Stomach (tissue), 9 donors: ENCODE results near the gene IRAK4. TPM values are rescaled to one million over a fixed set of nuclear protein-coding genes. Genes with fewer than 3 reads are reported as not detected.
A peak's percentile ranks its signal among the peaks of the same experiment; 100 is the strongest.

Experiments
- DNase-seq, 2 donors: peaks; one replicate each; pipeline versions ENCODE4 v3.0.0 to v3.0.0-alpha.2; 2013 to 2019
- H3K27ac ChIP-seq, 5 donors: fragments of 200-600 bp in 4 of 5; sonication (generic) in 4 of 5; one replicate each; pipeline ENCODE4 v1.5.1; 2013 to 2019; ENCODE audit warnings: mild to moderate bottlenecking in 1 of 5, moderate library complexity in 1 of 5
- H3K27me3 ChIP-seq, 3 donors: fragments of 200-600 bp; sonication (generic); one replicate each; pipeline ENCODE4 v1.5.1; 2017 to 2019; ENCODE audit warnings: mixed run types in 1 of 3
- H3K36me3 ChIP-seq, 4 donors: fragments of 200-600 bp; sonication (generic); 1 replicate in 3 of 4; 2 replicates in 1 of 4; pipeline ENCODE4 v1.5.1; 2016 to 2019
- H3K4me1 ChIP-seq, 4 donors: fragments of 200-600 bp; sonication (generic); one replicate each; pipeline ENCODE4 v1.5.1; 2016 to 2019
- H3K4me3 ChIP-seq, 4 donors: fragments of 200-600 bp; sonication (generic) in 3 of 4; one replicate each; pipeline ENCODE4 v1.5.1; 2016 to 2019; ENCODE audit warnings: mild to moderate bottlenecking in 1 of 4
- H3K9me3 ChIP-seq, 4 donors: fragments of 200-600 bp; sonication (generic); one replicate each; pipeline ENCODE4 v1.5.1; 2016 to 2019
- EP300 ChIP-seq: sonication (generic); formaldehyde crosslinking; IDR thresholded peaks from one replicate; pipeline ENCODE4 v1.6.1; 2017; ENCODE audit warnings: antibody characterized with exemption
- POLR2A ChIP-seq, 4 donors: fragments of 450-650 bp; IDR thresholded peaks; one replicate each; pipeline ENCODE4 v1.6.1; 2016; ENCODE audit warnings: antibody characterized with exemption in 4 of 4, control low read depth in 2 of 4, mild to moderate bottlenecking in 1 of 4, moderate library complexity in 1 of 4
- POLR2AphosphoS5 ChIP-seq, 3 donors: sonication (generic); formaldehyde crosslinking; IDR thresholded peaks; one replicate each; pipeline ENCODE4 v1.6.1; 2016; ENCODE audit warnings: antibody characterized with exemption in 3 of 3
- WGBS, 5 donors: extraction: QIAGEN DNeasy Blood & Tissue Kit in 3 of 5; methylation state at CpG; one replicate each; pipeline versions ENCODE4 v1.1.5 to v1.1.7; 2013 to 2018; 5-methylcytosine and 5-hydroxymethylcytosine counted together
- intact Hi-C: fragments of 100-400 bp; cut with DNase I; formaldehyde crosslinking; loops from one replicate; pipeline ENCODE4 v1.15.1; 2023; ENCODE audit warnings: low total_unique reads
- polyA plus RNA-seq, 3 donors: library from polyadenylated mRNA; stranded (reverse); fragments of 200-250 nt; gene quantifications; one replicate each; pipeline ENCODE4 v1.2.3, GENCODE V29; 2013
- total RNA-seq, 5 donors: library from RNA; depleted of rRNA; stranded (reverse); fragments of >200 nt; gene quantifications; one replicate each; pipeline versions ENCODE4 v1.1.0 to v1.2.3, GENCODE V29; 2014 to 2016
- TF ChIP-seq, protein P1 (sequence below), 7 experiments: fragments of 450-650 bp in 4 of 7; fragments of 200-600 bp in 3 of 7; sonication (generic) in 3 of 7; IDR thresholded peaks; one replicate each; pipeline ENCODE4 v1.5.1; 2016 to 2019; ENCODE audit warnings: antibody characterized with exemption in 7 of 7, control low read depth in 2 of 7, mild to moderate bottlenecking in 1 of 7
- donor health status: healthy with polysubstance abuse.
- donor health status: Bipolar disorder and iron deficiency.
- donor health status: healthy.

Gene IRAK4
- total and polyA plus RNA-seq, 8 donors: 8.0 to 155 (median 14.7) TPM

- no peaks in the 10 kb centered on the region for H3K27me3 ChIP-seq
- TF ChIP-seq, protein P1, sequence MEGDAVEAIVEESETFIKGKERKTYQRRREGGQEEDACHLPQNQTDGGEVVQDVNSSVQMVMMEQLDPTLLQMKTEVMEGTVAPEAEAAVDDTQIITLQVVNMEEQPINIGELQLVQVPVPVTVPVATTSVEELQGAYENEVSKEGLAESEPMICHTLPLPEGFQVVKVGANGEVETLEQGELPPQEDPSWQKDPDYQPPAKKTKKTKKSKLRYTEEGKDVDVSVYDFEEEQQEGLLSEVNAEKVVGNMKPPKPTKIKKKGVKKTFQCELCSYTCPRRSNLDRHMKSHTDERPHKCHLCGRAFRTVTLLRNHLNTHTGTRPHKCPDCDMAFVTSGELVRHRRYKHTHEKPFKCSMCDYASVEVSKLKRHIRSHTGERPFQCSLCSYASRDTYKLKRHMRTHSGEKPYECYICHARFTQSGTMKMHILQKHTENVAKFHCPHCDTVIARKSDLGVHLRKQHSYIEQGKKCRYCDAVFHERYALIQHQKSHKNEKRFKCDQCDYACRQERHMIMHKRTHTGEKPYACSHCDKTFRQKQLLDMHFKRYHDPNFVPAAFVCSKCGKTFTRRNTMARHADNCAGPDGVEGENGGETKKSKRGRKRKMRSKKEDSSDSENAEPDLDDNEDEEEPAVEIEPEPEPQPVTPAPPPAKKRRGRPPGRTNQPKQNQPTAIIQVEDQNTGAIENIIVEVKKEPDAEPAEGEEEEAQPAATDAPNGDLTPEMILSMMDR (IDR thresholded peaks at IDR 0.05): peak in 3 of 7 experiments; percentile 17 to 36 (median 31)
- TF ChIP-seq POLR2AphosphoS5 (IDR thresholded peaks at IDR 0.05) (peak in 2 of 3 donors; percentile 70 to 79), EP300 (no peak)
- H3K36me3 ChIP-seq: peaks cover 4 to 16% (median 15%) of the 10 kb centered on the region in 4 donors
- peaks cover 0 to 43% (median 27%) of the 10 kb centered on the region in 4 donors for H3K4me1 ChIP-seq
- H3K4me3 ChIP-seq: peak within 1 kb of the TSS; percentile 88 to 98 (median 96)
- peak within 1 kb of the TSS; percentile 93 to 98 (median 98) for H3K27ac ChIP-seq
- DNase-seq: peak; percentile 89 to 97
- no peaks in the 10 kb centered on the region for H3K9me3 ChIP-seq
- intact Hi-C loops: no loop called here
- 0 to 1% (median 1%) methylated on average over 16 to 89 of the region's 89 CpGs for WGBS, 5 donors
These were observed 47.3 kb downstream of the IRAK4 start, which contains the start of gene TWF1 for GRCh38 chr12:43805860-43806736. TWF1 (minus strand) TSS chr12:43806317; CDS start chr12:43806245, 72 bp downstream.

- no peaks in the 10 kb centered on the region for H3K27me3 ChIP-seq
- intact Hi-C loops: no loop called here
- peaks cover 0 to 41% (median 26%) of the 10 kb centered on the region in 4 donors for H3K4me1 ChIP-seq
- peaks cover 1 to 10% (median 8%) of the 10 kb centered on the region in 4 donors for H3K36me3 ChIP-seq
- peak overlapping the region in 4 of 5 donors; percentile 95 to 98 (median 98) for H3K27ac ChIP-seq
- H3K4me3 ChIP-seq: peak overlapping the region; percentile 88 to 98 (median 96)
- DNase-seq: peak in 1 of 2 donors; percentile 20
- 2 to 6% (median 3%) methylated on average over 3 of the region's 3 CpGs for WGBS, 5 donors
- TF ChIP-seq POLR2A (IDR thresholded peaks at IDR 0.05) (no peak), EP300 (no peak), POLR2AphosphoS5 (IDR thresholded peaks at IDR 0.05) (no peak)
- TF ChIP-seq, protein P1 (IDR thresholded peaks at IDR 0.05): no peak
- no peaks in the 10 kb centered on the region for H3K9me3 ChIP-seq
These were observed 48.0 kb downstream of the IRAK4 start for GRCh38 chr12:43806737-43807072.

DNA sequence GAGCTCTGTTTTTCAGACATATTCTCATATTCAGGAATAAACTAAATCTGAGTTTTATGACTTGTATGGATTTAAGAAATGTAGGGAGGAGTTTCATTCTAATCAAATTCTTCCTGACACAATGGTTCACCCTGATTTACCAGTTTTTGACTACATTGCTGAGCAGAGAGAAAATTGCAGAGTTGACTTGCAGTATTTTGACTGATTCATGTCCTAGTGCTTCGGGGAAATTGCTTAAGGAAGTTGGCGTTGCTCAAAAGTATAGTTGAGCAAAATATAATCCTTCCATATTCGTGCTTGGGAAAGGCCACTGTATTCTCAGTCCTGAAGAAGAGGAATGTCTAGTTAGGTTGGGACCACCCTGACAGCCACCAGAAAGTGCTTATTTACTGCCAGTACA, 48.6 kb downstream of the IRAK4 start:
- Histone ChIP-seq H3K36me3 (peaks cover 0 to 4% (median 2%) of the 10 kb centered on the region in 4 donors), H3K9me3 (no peaks in the 10 kb centered on the region), H3K27me3 (no peaks in the 10 kb centered on the region), H3K27ac (peak overlapping the region in 2 of 5 donors; percentile 98), H3K4me3 (no peak overlapping the region), H3K4me1 (peaks cover 0 to 39% (median 25%) of the 10 kb centered on the region in 4 donors)
- DNase-seq: peak in 1 of 2 donors; percentile 12
- TF ChIP-seq, protein P1 (IDR thresholded peaks at IDR 0.05): no peak
- TF ChIP-seq POLR2AphosphoS5 (IDR thresholded peaks at IDR 0.05) (no peak), EP300 (no peak), POLR2A (IDR thresholded peaks at IDR 0.05) (no peak)
- intact Hi-C loops: no loop called here
- WGBS, 5 donors: 81 to 89% (median 88%) methylated on average over 3 of the region's 3 CpGs

- H3K4me3 ChIP-seq: no peak overlapping the region
- H3K4me1 ChIP-seq: peaks cover 0 to 4% (median under 1%) of the 10 kb centered on the region in 4 donors
- TF ChIP-seq POLR2AphosphoS5 (IDR thresholded peaks at IDR 0.05) (no peak), EP300 (no peak), POLR2A (IDR thresholded peaks at IDR 0.05) (no peak)
- TF ChIP-seq, protein P1 (IDR thresholded peaks at IDR 0.05): no peak
- H3K36me3 ChIP-seq: no peaks in the 10 kb centered on the region
- H3K27me3 ChIP-seq: no peaks in the 10 kb centered on the region
- no peak overlapping the region for H3K27ac ChIP-seq
- intact Hi-C loops: no loop called here
- H3K9me3 ChIP-seq: no peaks in the 10 kb centered on the region
- WGBS, 5 donors: 83 to 93% (median 87%) methylated on average over 2 of the region's 2 CpGs
- no peak for DNase-seq
These were observed 53.3 kb downstream of the IRAK4 start for GRCh38 chr12:43812057-43812456.
